NCI-H2029 treated with DMSO at 0.1 percent for 48 hours (cell line): ENCODE data around the gene MCOLN1.
"Not testable (repeated sequence)": the region's sequence is repeated elsewhere in the genome, so short reads cannot be mapped to it uniquely, and the experiment has no call there.

Source experiments
- DNase-seq: peaks from one replicate; lab custom pipeline; 2025; lab: John Stamatoyannopoulos, UW

MCOLN1 gene

DNA sequence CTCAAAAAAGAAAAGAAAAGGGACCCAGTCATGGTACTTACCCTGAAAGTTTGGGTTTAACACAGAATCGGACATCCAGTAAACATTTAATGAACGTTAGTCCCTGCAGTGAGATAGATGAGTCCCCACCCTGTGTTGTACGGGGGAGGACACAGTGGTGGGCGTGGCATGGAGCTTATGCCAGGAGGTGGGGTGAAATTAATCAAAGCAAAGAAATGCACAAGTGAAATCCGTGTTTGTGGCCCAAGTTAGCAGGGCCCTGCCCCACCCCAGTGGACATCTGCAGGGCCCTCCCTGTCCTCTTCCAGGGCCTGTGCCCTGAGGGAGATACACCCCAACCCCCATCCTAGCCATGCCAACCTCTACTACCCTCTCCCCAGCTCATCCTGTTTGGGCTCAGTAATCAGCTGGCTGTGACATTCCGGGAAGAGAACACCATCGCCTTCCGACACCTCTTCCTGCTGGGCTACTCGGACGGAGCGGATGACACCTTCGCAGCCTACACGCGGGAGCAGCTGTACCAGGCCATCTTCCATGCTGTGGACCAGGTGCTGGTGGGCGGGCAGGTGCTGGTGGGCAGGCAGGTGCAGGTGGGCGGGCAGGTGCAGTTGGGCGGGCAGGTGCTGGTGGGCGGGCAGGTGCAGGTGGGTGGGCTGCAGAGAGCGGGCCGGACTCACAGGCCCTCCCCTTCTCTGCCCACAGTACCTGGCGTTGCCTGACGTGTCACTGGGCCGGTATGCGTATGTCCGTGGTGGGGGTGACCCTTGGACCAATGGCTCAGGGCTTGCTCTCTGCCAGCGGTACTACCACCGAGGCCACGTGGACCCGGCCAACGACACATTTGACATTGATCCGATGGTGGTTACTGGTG lies 3.9 kb downstream of the MCOLN1 start:
- no peak for DNase-seq

DNA sequence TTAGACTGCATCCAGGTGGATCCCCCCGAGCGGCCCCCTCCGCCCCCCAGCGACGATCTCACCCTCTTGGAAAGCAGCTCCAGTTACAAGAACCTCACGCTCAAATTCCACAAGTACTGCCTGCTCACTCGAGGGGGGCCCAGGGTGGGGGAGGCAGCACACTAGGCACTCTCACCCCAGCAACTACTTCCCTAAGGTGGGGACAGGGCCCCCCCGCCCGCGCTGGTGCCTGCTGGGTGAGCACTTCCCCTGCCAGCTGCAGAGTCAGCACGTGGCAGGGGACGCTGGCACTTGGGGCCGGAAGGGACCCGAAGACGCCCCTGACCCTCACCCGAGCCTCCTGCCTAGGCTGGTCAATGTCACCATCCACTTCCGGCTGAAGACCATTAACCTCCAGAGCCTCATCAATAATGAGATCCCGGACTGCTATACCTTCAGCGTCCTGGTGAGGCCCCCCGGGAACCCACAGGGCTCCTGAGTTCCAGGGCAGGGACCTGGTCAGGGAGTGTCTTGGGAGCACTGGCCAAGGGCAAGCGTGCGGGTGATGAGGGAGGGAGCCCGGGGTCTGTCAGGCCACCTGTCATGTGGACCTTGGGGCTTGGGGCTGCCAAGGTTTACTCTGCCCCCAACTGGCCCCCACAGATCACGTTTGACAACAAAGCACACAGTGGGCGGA lies 5.2 kb downstream of the MCOLN1 start:
- DNase-seq: no peak

DNA sequence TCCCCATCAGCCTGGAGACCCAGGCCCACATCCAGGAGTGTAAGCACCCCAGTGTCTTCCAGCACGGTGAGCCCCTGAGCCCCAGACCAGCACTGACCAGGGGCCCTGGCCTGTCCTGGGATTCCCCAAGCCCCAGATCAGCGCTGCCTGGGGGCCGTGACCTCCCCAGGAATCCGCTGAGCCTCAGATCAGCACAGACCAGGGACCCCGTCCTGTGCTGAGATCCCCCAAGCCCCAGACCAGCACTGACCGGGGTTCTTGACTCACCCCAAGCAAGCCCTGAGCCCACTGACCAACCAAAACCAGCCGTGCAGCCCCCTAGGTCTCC lies 5.7 kb downstream of the MCOLN1 start:
- DNase-seq: no peak

DNA sequence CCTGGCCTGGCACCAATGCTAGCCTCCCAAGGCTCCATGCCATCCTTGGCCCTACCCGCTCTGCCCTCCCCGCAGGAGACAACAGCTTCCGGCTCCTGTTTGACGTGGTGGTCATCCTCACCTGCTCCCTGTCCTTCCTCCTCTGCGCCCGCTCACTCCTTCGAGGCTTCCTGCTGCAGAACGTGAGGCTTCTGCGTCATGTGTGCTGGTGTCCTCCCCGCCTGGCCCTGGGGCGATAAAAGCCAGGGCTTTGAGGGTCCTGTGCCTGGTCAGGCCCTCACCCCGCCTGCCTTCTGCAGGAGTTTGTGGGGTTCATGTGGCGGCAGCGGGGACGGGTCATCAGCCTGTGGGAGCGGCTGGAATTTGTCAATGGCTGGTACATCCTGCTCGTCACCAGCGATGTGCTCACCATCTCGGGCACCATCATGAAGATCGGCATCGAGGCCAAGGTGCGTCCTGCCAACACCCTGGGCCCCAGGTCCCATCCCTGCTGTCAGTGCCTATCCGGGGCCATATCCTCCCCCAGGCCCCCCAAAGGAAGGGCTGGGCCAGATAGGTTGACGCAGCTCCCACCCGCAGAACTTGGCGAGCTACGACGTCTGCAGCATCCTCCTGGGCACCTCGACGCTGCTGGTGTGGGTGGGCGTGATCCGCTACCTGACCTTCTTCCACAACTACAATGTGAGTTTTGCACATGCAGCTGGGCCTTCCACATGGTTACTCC lies 6.3 kb downstream of the MCOLN1 start:
- DNase-seq: no peak

DNA sequence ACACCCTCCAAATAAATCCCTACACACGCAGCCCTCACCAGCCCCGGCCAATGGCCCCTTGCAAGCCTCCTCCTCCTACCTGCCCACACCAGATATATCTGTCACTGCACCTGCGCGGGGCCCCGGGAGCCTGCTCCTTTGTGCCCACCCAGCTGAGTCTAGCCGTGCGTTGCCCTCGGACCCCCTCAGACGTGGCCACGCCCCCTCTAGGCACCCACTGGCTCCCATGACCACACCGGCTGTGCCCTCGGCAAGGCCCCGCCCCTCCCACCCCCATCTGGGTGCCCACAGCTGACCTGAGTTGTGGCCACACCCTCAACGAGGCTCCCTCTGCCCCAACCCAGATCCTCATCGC lies 6.8 kb downstream of the MCOLN1 start:
- DNase-seq: no peak

DNA sequence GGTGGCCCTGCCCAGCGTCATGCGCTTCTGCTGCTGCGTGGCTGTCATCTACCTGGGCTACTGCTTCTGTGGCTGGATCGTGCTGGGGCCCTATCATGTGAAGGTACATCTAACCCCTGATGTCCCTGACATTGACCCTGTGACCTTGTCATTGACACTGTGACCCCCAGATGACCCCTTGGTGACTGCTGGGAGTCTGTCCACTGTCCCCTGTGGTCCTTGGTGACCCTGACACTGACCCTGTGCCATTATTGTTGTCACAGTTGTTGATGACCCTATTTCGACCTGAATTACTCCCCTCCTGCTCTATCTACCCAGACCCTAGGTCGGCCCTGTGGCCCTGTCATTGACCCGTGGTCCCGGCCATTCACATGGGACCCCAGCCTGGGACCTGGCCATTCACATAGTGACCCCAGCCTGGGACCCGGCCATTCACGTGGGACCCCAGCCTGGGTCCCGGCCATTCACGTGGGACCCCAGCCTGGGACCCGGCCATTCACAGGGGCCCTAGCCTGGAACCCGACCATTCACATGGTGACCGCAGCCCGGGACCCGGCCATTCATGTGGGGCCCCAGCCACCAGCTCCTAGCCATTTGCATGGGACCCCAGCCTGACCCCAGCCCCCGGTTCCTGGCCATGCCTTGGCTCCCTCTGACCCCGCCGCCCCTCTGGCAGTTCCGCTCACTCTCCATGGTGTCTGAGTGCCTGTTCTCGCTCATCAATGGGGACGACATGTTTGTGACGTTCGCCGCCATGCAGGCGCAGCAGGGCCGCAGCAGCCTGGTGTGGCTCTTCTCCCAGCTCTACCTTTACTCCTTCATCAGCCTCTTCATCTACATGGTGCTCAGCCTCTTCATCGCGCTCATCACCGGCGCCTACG lies 7.4 kb downstream of the MCOLN1 start:
- DNase-seq: no peak

DNA sequence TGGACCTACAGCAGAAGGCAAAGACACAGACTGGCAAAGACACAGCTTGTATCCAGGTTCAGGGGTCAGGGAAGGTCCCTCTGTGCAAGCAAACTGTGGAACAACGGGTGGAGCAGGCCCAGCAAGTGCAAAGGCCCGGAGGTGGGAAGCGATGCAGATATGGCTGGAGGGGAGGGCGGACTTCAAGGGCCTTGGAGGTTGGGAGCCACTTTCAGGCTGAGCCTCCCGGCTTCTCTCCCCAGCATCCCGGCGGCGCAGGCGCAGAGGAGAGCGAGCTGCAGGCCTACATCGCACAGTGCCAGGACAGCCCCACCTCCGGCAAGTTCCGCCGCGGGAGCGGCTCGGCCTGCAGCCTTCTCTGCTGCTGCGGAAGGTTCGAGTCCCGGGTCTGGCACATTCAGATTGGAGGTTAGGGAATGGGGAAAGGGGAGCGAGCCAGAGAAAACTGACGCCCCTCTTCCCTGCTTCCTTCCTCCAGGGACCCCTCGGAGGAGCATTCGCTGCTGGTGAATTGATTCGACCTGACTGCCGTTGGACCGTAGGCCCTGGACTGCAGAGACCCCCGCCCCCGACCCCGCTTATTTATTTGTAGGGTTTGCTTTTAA lies 11.0 kb downstream of the MCOLN1 start:
- no peak for DNase-seq

DNA sequence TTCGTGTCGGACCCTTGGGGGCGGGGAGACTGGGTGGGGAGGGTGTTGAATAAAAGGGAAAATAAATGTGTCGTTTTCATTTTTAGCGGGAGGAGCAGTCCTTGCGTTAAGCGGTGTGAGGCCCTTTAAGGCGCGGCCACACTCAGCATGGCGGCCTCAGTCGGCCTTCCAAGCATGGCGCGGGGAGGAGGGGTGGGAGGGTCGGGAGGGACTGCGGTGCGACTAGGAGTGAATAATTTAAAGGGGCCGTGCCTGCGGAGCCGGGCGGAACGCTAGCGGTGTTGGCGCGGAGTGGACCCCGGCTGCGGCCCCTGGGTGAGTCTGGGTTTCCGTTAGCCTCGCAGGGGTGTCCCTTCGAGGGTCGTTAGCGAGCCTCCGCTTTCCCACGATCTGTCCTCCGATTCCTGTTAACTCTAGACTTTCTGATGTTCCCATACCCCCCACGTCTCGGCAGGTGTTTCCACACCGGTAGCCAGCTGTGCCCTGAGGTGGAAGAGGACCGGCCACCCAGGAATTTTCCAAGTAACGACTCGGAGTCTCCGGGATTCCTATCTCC lies 11.6 kb downstream of the MCOLN1 start:
- DNase-seq: peak; percentile 59

DNA sequence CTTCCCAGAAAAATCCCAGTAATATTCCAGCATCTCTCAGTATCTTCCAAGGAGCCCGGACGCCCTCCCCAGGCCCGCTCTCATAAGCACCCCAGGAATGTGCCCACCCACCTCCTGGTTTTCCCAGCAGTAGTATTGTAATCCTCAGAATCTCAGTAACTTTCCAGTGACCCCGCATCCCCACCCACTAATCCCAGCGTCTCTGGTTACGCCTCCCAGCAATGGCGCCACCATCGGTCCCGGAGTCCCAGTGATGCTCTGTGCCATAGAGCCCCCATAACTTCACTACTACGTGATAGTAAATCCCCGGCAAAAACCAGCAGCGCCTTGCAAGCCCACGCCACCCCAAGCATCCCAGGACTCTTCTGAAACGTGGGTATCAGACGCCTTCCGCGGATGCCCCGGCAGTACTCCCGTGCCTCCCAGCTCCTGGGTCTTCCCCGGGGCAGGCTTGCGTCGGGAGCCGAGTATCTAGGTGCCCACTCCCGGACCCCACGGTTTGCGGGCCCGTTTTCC lies 12.2 kb downstream of the MCOLN1 start:
- no peak for DNase-seq

DNA sequence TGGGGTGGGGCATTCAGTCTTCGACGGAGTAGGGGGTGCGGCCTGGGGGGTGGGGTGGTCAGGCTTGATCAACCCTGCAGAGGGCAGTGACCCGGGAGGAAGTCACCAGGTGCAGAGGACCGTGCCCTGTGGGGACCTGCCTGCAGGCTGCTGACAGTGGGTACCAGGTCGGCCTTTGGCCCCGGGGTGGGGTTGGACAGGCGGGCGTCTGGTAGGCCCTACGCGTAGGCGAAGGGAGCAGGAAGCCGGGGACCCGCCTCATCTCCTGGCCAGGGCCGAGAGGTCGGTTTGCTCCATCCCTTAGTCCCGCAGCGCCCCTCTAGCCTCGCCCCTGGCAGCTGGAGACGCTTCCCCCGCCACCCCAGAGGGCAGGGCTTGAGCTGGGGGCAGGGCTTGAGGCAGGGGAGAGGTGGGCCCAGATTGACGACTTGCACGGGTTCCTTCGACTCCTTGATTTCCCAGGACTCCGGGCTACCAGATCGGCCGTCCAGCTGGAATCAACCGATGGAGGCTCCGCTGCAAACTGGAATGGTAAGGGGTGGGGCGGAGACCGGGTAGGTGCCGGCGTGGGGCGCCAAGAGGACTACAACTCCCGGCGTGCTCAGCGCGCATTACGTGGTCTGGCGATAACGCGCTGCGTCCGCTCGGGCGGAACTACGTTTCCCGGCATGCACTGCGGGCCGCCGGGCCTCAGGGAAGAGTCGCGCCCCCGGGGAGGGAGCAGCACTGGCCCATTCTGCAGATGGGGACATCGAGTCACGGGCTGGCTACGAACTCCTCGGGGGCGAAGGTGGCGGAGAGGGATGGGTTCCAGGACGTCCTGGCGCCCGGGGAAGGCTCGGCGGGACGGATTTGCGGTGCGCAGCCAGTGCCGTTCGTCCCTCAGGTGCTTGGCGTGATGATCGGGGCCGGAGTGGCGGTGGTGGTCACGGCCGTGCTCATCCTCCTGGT lies 12.9 kb downstream of the MCOLN1 start, which contains the start of gene PNPLA6:
PNPLA6 (plus strand) TSS at position 671 of the 951 bp plus-strand sequence; CDS start at position 743, 72 bp downstream.
- DNase-seq: peak; percentile 55

DNA sequence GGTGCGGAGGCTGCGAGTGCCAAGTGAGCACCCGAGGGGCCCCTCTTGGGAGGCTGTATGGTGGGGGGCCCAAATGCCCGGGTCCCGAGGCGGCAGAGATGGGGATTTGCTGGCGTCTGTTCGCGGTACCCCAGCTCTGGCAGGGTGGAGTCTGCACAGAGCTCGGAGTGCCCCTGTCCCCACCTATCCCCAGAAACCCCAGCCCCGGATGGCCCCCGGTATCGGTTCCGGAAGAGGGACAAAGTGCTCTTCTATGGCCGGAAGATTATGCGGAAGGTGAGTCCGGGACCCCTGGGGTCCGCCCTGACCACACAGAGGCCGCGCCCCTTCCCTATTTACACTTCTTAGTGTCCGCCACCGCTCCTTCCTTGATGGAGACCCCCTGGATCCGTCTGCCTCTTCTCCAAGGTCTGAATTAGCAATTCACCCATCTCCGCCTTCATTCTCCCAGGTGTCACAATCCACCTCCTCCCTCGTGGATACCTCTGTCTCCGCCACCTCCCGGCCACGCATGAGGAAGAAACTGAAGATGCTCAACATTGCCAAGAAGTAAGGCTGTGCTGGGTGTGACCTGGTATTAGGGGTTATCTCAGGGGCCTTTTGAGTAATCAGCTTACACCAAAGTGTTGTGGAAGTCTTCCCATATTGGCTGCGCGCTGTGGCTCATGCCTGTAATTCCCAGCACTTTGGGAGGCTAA lies 13.7 kb downstream of the MCOLN1 start:
- no peak for DNase-seq

DNA sequence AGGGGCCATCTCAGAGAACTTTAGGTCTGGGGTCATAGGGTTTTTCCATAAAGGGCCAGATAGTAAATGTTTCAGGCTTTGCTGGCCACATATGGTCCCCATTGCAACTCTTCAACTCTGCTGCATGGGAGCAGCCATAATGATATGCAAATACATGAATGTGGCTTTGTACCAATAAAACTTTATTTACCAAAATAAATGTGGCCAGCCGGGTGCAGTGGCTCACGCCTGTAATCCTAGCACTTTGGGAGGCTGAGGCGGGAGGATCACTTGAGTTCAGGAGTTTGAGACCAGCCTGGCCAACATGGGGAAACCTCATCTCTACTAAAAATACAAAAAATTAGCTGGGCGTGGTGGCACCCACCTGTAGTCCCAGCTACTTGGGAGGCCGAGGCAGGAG lies 16.6 kb downstream of the MCOLN1 start:
- DNase-seq: not testable (repeated sequence)

DNA sequence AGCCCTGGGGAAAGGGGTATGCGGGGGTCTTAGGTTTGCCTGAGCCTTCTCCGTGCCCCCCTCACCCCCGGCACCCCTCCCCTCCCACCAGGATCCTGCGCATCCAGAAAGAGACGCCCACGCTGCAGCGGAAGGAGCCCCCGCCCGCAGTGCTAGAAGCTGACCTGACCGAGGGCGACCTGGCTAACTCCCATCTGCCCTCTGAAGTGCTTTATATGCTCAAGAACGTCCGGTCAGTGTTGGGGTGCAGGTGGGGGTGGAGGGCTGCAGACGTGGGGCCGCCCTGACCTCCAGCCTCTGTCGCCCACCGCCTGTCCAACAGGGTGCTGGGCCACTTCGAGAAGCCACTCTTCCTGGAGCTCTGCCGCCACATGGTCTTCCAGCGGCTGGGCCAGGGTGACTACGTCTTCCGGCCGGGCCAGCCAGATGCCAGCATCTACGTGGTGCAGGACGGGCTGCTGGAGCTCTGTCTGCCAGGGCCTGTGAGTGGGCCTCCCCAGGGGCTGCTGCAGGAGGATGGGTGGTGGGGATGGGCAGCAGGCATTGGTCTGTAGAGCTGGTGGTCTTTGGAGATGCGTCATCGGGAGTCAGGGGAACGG lies 17.5 kb downstream of the MCOLN1 start:
- DNase-seq: no peak

DNA sequence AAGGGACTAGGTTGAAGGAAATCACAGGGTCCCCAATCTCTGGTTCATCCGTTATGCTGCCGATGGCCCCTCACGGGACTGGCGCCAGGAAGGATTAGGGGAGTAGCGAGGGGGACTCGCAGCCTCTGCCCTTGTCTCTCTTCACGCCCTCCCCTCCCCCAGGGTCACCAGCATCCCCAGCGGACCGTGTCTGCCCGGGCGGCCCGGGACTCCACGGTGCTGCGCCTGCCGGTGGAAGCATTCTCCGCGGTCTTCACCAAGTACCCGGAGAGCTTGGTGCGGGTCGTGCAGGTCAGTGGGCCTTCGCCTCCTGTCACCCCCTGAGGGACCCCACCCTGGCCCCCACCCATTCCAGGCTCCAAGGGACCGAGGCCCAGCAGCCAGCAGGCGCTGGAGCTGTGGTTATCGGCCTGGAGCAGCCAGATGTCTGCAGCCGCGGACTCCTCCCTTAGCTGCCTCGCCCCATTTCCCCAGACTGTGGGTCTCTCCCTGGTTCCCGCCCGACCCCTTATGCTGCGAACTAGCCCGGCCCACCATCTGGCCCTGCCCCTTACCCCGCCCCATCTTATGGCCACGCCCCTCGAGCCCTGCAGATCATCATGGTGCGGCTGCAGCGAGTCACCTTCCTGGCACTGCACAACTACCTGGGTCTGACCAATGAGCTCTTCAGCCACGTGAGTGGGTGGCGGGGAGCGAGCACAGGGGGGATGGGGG lies 18.5 kb downstream of the MCOLN1 start:
- DNase-seq: no peak

DNA sequence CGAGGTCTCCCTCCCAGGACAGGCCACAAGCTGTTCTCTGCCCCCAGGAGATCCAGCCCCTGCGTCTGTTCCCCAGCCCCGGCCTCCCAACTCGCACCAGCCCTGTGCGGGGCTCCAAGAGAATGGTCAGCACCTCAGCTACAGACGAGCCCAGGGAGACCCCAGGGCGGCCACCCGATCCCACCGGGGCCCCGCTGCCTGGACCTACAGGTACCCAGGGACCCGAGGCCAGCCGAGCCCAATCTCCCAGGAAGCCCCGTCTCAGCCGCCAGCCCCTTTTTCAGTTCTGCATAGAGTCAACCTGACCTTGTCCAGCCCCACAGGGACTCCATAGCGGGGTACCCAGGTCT lies 19.0 kb downstream of the MCOLN1 start:
- no peak for DNase-seq

DNA sequence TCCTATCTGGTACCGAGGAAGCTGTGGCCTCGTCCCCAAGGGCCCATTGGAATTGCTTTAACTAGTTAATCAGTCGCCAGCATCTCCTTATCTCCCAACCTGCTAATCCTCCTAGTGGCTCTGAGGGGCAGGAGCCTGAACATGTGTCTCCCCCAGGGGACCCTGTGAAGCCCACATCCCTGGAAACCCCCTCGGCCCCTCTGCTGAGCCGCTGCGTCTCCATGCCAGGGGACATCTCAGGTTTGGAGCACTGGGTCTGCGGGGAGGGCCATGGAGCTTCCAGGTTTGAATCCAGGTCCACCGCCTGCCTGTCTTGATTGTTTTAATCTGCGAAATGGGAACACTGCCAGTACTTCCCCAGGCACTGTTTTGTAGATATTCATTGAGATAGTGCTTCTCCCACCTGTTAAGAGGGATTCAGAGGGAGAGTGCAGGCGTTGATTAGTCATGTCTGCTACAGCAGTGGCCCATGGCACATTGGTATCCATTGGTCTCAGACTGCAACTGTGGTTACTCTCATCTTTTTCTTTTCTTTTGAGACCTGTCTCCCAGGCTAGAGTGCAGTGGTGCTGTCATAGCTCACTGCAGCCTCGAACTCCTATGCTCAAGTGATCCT lies 19.5 kb downstream of the MCOLN1 start:
- DNase-seq: no peak

DNA sequence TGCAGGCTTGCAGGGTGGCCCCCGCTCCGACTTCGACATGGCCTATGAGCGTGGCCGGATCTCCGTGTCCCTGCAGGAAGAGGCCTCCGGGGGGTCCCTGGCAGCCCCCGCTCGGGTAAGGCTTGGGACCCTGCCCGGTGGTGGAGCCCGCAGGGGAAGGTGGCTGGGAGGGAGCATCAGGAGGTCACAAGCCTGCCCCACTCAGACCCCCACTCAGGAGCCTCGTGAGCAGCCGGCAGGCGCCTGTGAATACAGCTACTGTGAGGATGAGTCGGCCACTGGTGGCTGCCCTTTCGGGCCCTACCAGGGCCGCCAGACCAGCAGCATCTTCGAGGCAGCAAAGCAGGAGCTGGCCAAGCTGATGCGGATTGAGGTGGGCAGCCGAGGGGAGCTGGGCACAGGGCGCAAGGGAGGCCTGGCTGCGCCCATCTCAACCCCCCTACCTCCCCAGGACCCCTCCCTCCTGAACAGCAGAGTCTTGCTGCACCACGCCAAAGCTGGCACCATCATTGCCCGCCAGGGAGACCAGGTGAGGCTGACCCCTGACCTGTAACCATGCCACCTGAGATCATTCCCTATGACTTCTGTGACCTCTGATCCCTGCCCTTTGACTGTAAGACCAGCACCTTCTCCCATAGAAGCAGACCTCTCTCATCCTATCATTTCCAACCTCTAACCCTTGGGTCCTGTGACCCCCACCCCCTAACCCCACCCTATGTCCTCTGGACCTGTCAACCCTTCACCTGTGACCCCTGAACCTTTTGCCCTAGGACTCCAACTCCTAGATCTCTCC lies 20.3 kb downstream of the MCOLN1 start:
- no peak for DNase-seq
